HepG2 (cell line): ENCODE measurements around the gene EFS. TPM values are rescaled to one million over a fixed set of nuclear protein-coding genes. Genes with fewer than 3 reads are reported as not detected.

ENCODE experiments used
- ASH2L ChIP-seq: fragments of 300-600, 200-600 bp; sonication (generic); IDR thresholded peaks from 2 replicates; pipeline ENCODE4 v1.7.0; 2017; ENCODE audit warnings: low read depth, mild to moderate bottlenecking, moderate library complexity, mixed read lengths, low read length; ENCODE audit not compliant: insufficient read length
- IKZF4 ChIP-seq: sonication (generic); formaldehyde crosslinking; IDR thresholded peaks from 2 replicates; pipeline ENCODE4 v1.5.1; 2020; ENCODE audit warnings: borderline replicate concordance, mild to moderate bottlenecking, low read depth, missing genetic modification reagents; ENCODE audit errors: not compliant biosample characterization
- PHF21A ChIP-seq: sonication (generic); formaldehyde crosslinking; IDR thresholded peaks from 2 replicates; pipeline ENCODE4 v1.5.0; 2020; ENCODE audit warnings: mild to moderate bottlenecking, missing genetic modification reagents
- PRMT3 ChIP-seq: sonication (generic); formaldehyde crosslinking; IDR thresholded peaks from 2 replicates; pipeline ENCODE4 v1.8.1; 2022; ENCODE audit warnings: low read depth, mild to moderate bottlenecking, moderate library complexity, missing genetic modification reagents, borderline replicate concordance
- SAP130 ChIP-seq: IDR thresholded peaks from 2 replicates; pipeline ENCODE4 v1.6.1; 2016; ENCODE audit warnings: low read depth
- TBX3 ChIP-seq: fragments of 450-650 bp; IDR thresholded peaks from 2 replicates; pipeline ENCODE4 v1.6.1; 2017; ENCODE audit warnings: antibody characterized with exemption, mild to moderate bottlenecking, inconsistent platforms, borderline replicate concordance
- TCF7 ChIP-seq: sonication (generic); IDR thresholded peaks from 2 replicates; pipeline ENCODE4 v1.6.1; 2016; ENCODE audit warnings: antibody characterized with exemption, low read depth
- YEATS2 ChIP-seq: sonication (generic); formaldehyde crosslinking; IDR thresholded peaks from 2 replicates; pipeline ENCODE4 v1.4.0; 2020; ENCODE audit warnings: missing genetic modification reagents, borderline replicate concordance
- ZBTB38 ChIP-seq: sonication (generic); formaldehyde crosslinking; IDR thresholded peaks from 2 replicates; pipeline ENCODE4 v1.5.1; 2020; ENCODE audit warnings: mild to moderate bottlenecking, missing genetic modification reagents
- ZBTB8A ChIP-seq: sonication (generic); formaldehyde crosslinking; IDR thresholded peaks from 2 replicates; pipeline ENCODE4 v1.4.0; 2020; ENCODE audit warnings: mild to moderate bottlenecking, low read depth, missing genetic modification reagents, borderline replicate concordance
- ZFP36 ChIP-seq: fragments of 150-350 bp; IDR thresholded peaks from 2 replicates; pipeline ENCODE4 v1.6.1; 2018; ENCODE audit warnings: borderline replicate concordance, low read length, low read depth; ENCODE audit not compliant: partially characterized antibody
- ZFX ChIP-seq: sonication (generic); formaldehyde crosslinking; IDR thresholded peaks from 2 replicates; pipeline ENCODE4 v1.4.0; 2020; ENCODE audit warnings: mild to moderate bottlenecking, low read depth, missing genetic modification reagents, moderate library complexity
- ZNF180 ChIP-seq: sonication (generic); formaldehyde crosslinking; IDR thresholded peaks from 2 replicates; pipeline ENCODE4 v1.4.0; 2020; ENCODE audit warnings: low read depth, missing genetic modification reagents, borderline replicate concordance
- ZNF383 ChIP-seq: sonication (generic); formaldehyde crosslinking; IDR thresholded peaks from 2 replicates; pipeline ENCODE4 v1.4.0; 2020; ENCODE audit warnings: missing genetic modification reagents, mild to moderate bottlenecking, borderline replicate concordance
- ZNF607 ChIP-seq: sonication (generic); formaldehyde crosslinking; IDR thresholded peaks from 2 replicates; pipeline ENCODE4 v1.5.1; 2020; ENCODE audit warnings: missing genetic modification reagents, mild to moderate bottlenecking, borderline replicate concordance
- ZNF709 ChIP-seq: sonication (generic); formaldehyde crosslinking; IDR thresholded peaks from 2 replicates; pipeline ENCODE4 v1.5.0; 2020; ENCODE audit warnings: mild to moderate bottlenecking, missing genetic modification reagents
- polyA plus RNA-seq, 8 experiments: library from polyadenylated mRNA; depleted of rRNA in 3 of 8; stranded (reverse) in 7 of 8; unstranded in 1 of 8; fragments of >200 nt; fragmentation: Illumina TruSeq in 4 of 8; extraction: Trizol in 4 of 8; gene quantifications; 2 replicates each; pipeline versions ENCODE4 v1.2.1 to v1.2.3, GENCODE V29; 2011 to 2016; ENCODE audit warnings: low read depth in 4 of 8, missing spikeins in 1 of 8, mixed read lengths in 1 of 8; ENCODE audit not compliant: insufficient read depth in 1 of 8
- total RNA-seq, 5 experiments: library from RNA; depleted of rRNA; stranded (reverse); fragments of >200 nt; fragmentation: Illumina TruSeq; extraction: Trizol; gene quantifications; 2 replicates each; pipeline ENCODE4 v1.2.3, GENCODE V29; 2016; ENCODE audit warnings: low read depth in 1 of 5
- TF ChIP-seq, protein P1 (sequence below): IDR thresholded peaks from 2 replicates; pipeline ENCODE4 v1.4.0; 2020; ENCODE audit warnings: mild to moderate bottlenecking, missing genetic modification reagents
- TF ChIP-seq, protein P2 (sequence below): sonication (generic); formaldehyde crosslinking; IDR thresholded peaks from 2 replicates; pipeline ENCODE4 v1.5.0; 2020; ENCODE audit warnings: missing genetic modification reagents
- TF ChIP-seq, protein P3 (sequence below): sonication (generic); formaldehyde crosslinking; IDR thresholded peaks from 2 replicates; pipeline ENCODE4 v1.4.0; 2020; ENCODE audit warnings: mild to moderate bottlenecking, low read depth, missing genetic modification reagents
- TF ChIP-seq, protein P4 (sequence below): sonication (generic); formaldehyde crosslinking; IDR thresholded peaks from 2 replicates; pipeline ENCODE4 v1.4.0; 2020; ENCODE audit warnings: mild to moderate bottlenecking, missing genetic modification reagents

Gene EFS
- total and polyA plus RNA-seq, 2 of the 13 experiments (the other 11 are each of a cell fraction or from before 2014, with no cell fraction given): not detected

DNA sequence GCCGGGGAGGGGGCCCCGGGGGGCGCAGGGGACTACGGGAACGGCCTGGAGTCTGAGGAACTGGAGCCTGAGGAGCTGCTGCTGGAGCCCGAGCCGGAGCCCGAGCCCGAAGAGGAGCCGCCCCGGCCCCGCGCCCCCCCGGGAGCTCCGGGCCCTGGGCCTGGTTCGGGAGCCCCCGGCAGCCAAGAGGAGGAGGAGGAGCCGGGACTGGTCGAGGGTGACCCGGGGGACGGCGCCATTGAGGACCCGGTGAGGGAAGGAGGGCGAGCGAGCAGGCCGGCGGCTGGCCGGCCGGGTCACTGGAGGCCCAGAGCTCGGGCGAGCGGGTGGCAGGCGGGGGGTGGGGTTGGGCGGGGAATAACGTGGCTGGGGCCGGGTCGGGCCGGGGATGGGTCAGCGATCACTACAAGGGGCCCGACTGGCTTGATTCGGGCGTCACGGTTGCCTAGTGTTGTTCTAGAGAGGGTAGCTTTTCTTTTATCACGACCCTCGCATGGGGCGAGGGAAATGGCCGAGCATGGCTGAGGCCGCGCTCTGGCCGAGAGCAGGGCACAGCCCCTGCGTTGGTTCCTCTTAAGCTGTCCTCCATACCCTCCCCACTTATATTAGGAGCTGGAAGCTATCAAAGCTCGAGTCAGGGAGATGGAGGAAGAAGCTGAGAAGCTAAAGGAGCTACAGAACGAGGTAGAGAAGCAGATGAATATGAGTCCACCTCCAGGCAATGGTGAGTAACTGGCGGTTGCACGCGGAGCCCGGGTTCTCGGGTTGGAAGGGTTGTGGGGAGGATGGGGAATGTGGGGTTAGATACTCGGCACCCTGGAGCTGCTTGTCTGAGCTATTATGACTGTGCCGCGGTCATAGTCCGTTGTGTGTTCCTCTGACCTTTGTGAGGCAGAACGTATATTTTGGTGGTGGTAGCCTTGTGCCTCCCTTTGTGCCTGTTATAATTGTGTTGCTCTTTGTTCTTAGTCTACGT lies 43.1 kb downstream of the EFS start (continued):
- TF ChIP-seq, protein P1, sequence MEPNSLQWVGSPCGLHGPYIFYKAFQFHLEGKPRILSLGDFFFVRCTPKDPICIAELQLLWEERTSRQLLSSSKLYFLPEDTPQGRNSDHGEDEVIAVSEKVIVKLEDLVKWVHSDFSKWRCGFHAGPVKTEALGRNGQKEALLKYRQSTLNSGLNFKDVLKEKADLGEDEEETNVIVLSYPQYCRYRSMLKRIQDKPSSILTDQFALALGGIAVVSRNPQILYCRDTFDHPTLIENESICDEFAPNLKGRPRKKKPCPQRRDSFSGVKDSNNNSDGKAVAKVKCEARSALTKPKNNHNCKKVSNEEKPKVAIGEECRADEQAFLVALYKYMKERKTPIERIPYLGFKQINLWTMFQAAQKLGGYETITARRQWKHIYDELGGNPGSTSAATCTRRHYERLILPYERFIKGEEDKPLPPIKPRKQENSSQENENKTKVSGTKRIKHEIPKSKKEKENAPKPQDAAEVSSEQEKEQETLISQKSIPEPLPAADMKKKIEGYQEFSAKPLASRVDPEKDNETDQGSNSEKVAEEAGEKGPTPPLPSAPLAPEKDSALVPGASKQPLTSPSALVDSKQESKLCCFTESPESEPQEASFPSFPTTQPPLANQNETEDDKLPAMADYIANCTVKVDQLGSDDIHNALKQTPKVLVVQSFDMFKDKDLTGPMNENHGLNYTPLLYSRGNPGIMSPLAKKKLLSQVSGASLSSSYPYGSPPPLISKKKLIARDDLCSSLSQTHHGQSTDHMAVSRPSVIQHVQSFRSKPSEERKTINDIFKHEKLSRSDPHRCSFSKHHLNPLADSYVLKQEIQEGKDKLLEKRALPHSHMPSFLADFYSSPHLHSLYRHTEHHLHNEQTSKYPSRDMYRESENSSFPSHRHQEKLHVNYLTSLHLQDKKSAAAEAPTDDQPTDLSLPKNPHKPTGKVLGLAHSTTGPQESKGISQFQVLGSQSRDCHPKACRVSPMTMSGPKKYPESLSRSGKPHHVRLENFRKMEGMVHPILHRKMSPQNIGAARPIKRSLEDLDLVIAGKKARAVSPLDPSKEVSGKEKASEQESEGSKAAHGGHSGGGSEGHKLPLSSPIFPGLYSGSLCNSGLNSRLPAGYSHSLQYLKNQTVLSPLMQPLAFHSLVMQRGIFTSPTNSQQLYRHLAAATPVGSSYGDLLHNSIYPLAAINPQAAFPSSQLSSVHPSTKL (CRISPR knock-in tag): no peak
- TF ChIP-seq ZBTB38 (CRISPR knock-in tag) (peak; percentile 62), ZFX (CRISPR knock-in tag) (peak; percentile 82), YEATS2 (CRISPR knock-in tag) (peak; percentile 14; the same call in 1 of the 2 replicates), ZNF180 (CRISPR knock-in tag) (no peak), PHF21A (CRISPR knock-in tag) (no peak), TBX3 (no peak), ZNF709 (CRISPR knock-in tag) (peak; percentile 72), ZNF607 (CRISPR knock-in tag) (no peak; the same call in none of the 2 replicates), ZBTB8A (peak; percentile 58; the same call in 1 of the 2 replicates), ASH2L (no peak), ZFP36 (no peak), SAP130 (CRISPR knock-in tag) (peak; percentile 80), IKZF4 (CRISPR knock-in tag) (peak; percentile 15), ZNF383 (CRISPR knock-in tag) (peak; percentile 78; the same call in 1 of the 2 replicates), TCF7 (no peak), PRMT3 (CRISPR knock-in tag) (no peak)
- TF ChIP-seq, protein P2, sequence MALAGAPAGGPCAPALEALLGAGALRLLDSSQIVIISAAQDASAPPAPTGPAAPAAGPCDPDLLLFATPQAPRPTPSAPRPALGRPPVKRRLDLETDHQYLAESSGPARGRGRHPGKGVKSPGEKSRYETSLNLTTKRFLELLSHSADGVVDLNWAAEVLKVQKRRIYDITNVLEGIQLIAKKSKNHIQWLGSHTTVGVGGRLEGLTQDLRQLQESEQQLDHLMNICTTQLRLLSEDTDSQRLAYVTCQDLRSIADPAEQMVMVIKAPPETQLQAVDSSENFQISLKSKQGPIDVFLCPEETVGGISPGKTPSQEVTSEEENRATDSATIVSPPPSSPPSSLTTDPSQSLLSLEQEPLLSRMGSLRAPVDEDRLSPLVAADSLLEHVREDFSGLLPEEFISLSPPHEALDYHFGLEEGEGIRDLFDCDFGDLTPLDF (CRISPR knock-in tag): peak; percentile 16
- TF ChIP-seq, protein P3, sequence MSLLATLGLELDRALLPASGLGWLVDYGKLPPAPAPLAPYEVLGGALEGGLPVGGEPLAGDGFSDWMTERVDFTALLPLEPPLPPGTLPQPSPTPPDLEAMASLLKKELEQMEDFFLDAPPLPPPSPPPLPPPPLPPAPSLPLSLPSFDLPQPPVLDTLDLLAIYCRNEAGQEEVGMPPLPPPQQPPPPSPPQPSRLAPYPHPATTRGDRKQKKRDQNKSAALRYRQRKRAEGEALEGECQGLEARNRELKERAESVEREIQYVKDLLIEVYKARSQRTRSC (CRISPR knock-in tag): 0 out of 2 replicates have a peak, but pooled peaks have one; percentile 59
- TF ChIP-seq, protein P4, sequence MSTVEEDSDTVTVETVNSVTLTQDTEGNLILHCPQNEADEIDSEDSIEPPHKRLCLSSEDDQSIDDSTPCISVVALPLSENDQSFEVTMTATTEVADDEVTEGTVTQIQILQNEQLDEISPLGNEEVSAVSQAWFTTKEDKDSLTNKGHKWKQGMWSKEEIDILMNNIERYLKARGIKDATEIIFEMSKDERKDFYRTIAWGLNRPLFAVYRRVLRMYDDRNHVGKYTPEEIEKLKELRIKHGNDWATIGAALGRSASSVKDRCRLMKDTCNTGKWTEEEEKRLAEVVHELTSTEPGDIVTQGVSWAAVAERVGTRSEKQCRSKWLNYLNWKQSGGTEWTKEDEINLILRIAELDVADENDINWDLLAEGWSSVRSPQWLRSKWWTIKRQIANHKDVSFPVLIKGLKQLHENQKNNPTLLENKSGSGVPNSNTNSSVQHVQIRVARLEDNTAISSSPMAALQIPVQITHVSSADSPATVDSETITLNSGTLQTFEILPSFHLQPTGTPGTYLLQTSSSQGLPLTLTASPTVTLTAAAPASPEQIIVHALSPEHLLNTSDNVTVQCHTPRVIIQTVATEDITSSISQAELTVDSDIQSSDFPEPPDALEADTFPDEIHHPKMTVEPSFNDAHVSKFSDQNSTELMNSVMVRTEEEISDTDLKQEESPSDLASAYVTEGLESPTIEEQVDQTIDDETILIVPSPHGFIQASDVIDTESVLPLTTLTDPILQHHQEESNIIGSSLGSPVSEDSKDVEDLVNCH: no peak
